Adrenal gland (tissue), 12 donors: ENCODE data around the gene SSBP3. TPM values are rescaled to one million over a fixed set of nuclear protein-coding genes. Genes with fewer than 3 reads are reported as not detected.

Experiments used
- DNase-seq, 7 donors: peaks; one replicate each; pipeline ENCODE4 v3.0.0-alpha.2; 2019 to 2020
- H3K27ac ChIP-seq, 5 donors: fragments of 200-600 bp; sonication (generic) in 4 of 5; 1 replicate in 3 of 5; 2 replicates in 2 of 5; pipeline versions ENCODE4 v1.5.1 to v1.8.0; 2016 to 2020; ENCODE audit warnings: mild to moderate bottlenecking in 1 of 5
- H3K27me3 ChIP-seq: fragments of 200-600 bp; 2 replicates; pipeline ENCODE4 v1.8.0; 2021
- H3K36me3 ChIP-seq, 2 donors: fragments of 200-600 bp; replicated peaks in 1 of 2; 1 replicate in 1 of 2; 2 replicates in 1 of 2; pipeline versions ENCODE4 v1.5.1 to v1.8.0; 2018 to 2022
- H3K4me1 ChIP-seq, 2 donors: fragments of 200-600 bp; replicated peaks in 1 of 2; 1 replicate in 1 of 2; 2 replicates in 1 of 2; pipeline versions ENCODE4 v1.5.1 to v1.8.0; 2018 to 2021
- H3K4me3 ChIP-seq, 4 donors: fragments of 200-600 bp; sonication (generic) in 3 of 4; one replicate each; pipeline ENCODE4 v1.5.1; 2016 to 2018
- H3K9me3 ChIP-seq, 3 donors: fragments of 200-600 bp; sonication (generic) in 1 of 3; replicated peaks in 1 of 3; 1 replicate in 2 of 3; 2 replicates in 1 of 3; pipeline versions ENCODE4 v1.5.1 to v1.8.0; 2016 to 2021
- CTCF ChIP-seq, 6 experiments: fragments of 450-650 bp in 4 of 6; fragments of 200-600 bp in 2 of 6; sonication (generic) in 1 of 6; IDR thresholded peaks; 1 replicate in 5 of 6; 2 replicates in 1 of 6; pipeline versions ENCODE4 v1.5.1 to v1.8.0; 2016 to 2021; ENCODE audit warnings: antibody characterized with exemption in 6 of 6, mild to moderate bottlenecking in 2 of 6, moderate library complexity in 1 of 6
- POLR2A ChIP-seq, 2 donors: fragments of 450-650 bp; IDR thresholded peaks; one replicate each; pipeline ENCODE4 v1.6.1; 2017; ENCODE audit warnings: antibody characterized with exemption in 2 of 2, mild to moderate bottlenecking in 2 of 2, moderate library complexity in 1 of 2
- WGBS, 4 donors: extraction: QIAGEN DNeasy Blood & Tissue Kit in 2 of 4; methylation state at CpG; one replicate each; pipeline versions ENCODE4 v1.1.5 to v1.1.7; 2013 to 2017; 5-methylcytosine and 5-hydroxymethylcytosine counted together
- intact Hi-C, 2 donors: fragments of 100-400 bp; cut with DNase I; formaldehyde crosslinking; loops; one replicate each; pipeline versions ENCODE4 v1.14.1 to v1.15.0; 2022 to 2023
- polyA plus RNA-seq, 3 donors: library from polyadenylated mRNA; stranded (reverse); fragments of 200-250 nt in 2 of 3; fragments of 350-450 nt in 1 of 3; fragmentation: Illumina TruSeq in 1 of 3; extraction: RNeasy Lipid Tissue Mini Kit (QIAGEN cat#74804) in 1 of 3; gene quantifications; one replicate each; pipeline ENCODE4 v1.2.3, GENCODE V29; 2013 to 2014
- total RNA-seq, 9 donors: library from RNA; depleted of rRNA in 4 of 9; stranded (reverse); fragments of >200 nt in 4 of 9; fragments of 120-200 nt in 1 of 9; fragmentation: NEBNext Ultra II Directional in 1 of 9; extraction: Animal tissue kit (Norgen Biotek cat#: 25700) in 1 of 9; gene quantifications; one replicate each; pipeline versions ENCODE4 v1.1.0 to v1.2.4, GENCODE V29; 2013 to 2023
- donor health status: healthy with polysubstance abuse.
- donor health status: Bipolar disorder and iron deficiency.
- donor health status: DM: yes; HTN: yes; CAD: no.
- donor health status: DM: no; HTN: no; CAD: no.
- donor health status: DM: no; HTN: no; CAD: no.
- donor health status: DM: yes; HTN: yes; CAD: no.

SSBP3 gene
- total and polyA plus RNA-seq, 12 donors = 15.3 to 150 (median 66.0) TPM

- H3K4me3 ChIP-seq = no peak overlapping the region
- H3K9me3 ChIP-seq = no peaks in the 10 kb centered on the region
- no peaks in the 10 kb centered on the region for H3K27me3 ChIP-seq
- H3K36me3 ChIP-seq = no peaks in the 10 kb centered on the region
- intact Hi-C loops = loop anchor here in 1 of 2 donors (2.0 kb wide), 1 partner anchor 74 kb away; no protein-coding TSS in a partner anchor
- no peak for DNase-seq
- TF ChIP-seq POLR2A (IDR thresholded peaks at IDR 0.05) = no peak
- no peak overlapping the region for H3K27ac ChIP-seq
- peaks cover 13 to 17% of the 10 kb centered on the region in 2 donors for H3K4me1 ChIP-seq
- WGBS, 4 donors = 92 to 98% (median 95%) methylated on average over 8 to 9 of the region's 9 CpGs
These were observed 4.2 kb upstream of the SSBP3 start for GRCh38 chr1:54410359-54410758.

GRCh38 chr1:54409156-54410142, 3.3 kb upstream of the SSBP3 start:
- 82 to 85% (median 84%) methylated on average over 9 of the region's 9 CpGs for WGBS, 4 donors
- intact Hi-C loops = loop anchor here (2.0 to 10.0 kb wide), 4 partner anchors 75 to 287 kb away; no protein-coding TSS in a partner anchor
- H3K27me3 ChIP-seq = no peaks in the 10 kb centered on the region

GRCh38 chr1:54408147-54409066, 2.2 kb upstream of the SSBP3 start:
- WGBS, 4 donors = 56 to 62% (median 59%) methylated on average over 9 of the region's 9 CpGs
- DNase-seq = peak; percentile 48 to 78 (median 72)
- Histone ChIP-seq H3K4me1 (peaks cover 17 to 29% of the 10 kb centered on the region in 2 donors), H3K27me3 (no peaks in the 10 kb centered on the region), H3K27ac (peak overlapping the region; percentile 84 to 95 (median 92)), H3K36me3 (no peaks in the 10 kb centered on the region), H3K9me3 (no peaks in the 10 kb centered on the region), H3K4me3 (no peak overlapping the region)
- intact Hi-C loops = loop anchor here (2.0 to 10.0 kb wide), 3 partner anchors 78 to 286 kb away; no protein-coding TSS in a partner anchor
- TF ChIP-seq CTCF (IDR thresholded peaks at IDR 0.05) (no peak), POLR2A (IDR thresholded peaks at IDR 0.05) (no peak)

More at GRCh38 chr1:54409156-54410142, 3.3 kb upstream of the SSBP3 start:
- Histone ChIP-seq H3K36me3 (no peaks in the 10 kb centered on the region), H3K27ac (peak overlapping the region in 3 of 5 donors; percentile 87 to 94 (median 92)), H3K9me3 (no peaks in the 10 kb centered on the region), H3K4me1 (peaks cover 17 to 19% of the 10 kb centered on the region in 2 donors), H3K4me3 (no peak overlapping the region)
- TF ChIP-seq POLR2A (IDR thresholded peaks at IDR 0.05) (no peak), CTCF (IDR thresholded peaks at IDR 0.05) (no peak)
- no peak for DNase-seq

GRCh38 chr1:54407404-54408146, 1.4 kb upstream of the SSBP3 start:
- DNase-seq = peak; percentile 74 to 93 (median 86)
- TF ChIP-seq POLR2A (IDR thresholded peaks at IDR 0.05) (peak in 1 of 2 donors; percentile 85), CTCF (IDR thresholded peaks at IDR 0.05) (no peak)
- H3K4me3 ChIP-seq = peak overlapping the region in 2 of 4 donors; percentile 83 to 91
- no peaks in the 10 kb centered on the region for H3K9me3 ChIP-seq
- intact Hi-C loops = loop anchor here (2.0 to 10.0 kb wide), 3 partner anchors 79 to 285 kb away; no protein-coding TSS in a partner anchor
- H3K27me3 ChIP-seq = no peaks in the 10 kb centered on the region
- H3K27ac ChIP-seq = peak overlapping the region; percentile 84 to 96 (median 94)
- WGBS, 4 donors = 8 to 12% (median 10%) methylated on average over 15 of the region's 15 CpGs
- H3K36me3 ChIP-seq = no peaks in the 10 kb centered on the region
- peaks cover 17 to 37% of the 10 kb centered on the region in 2 donors for H3K4me1 ChIP-seq
